ENCODE results near the gene RAI1.

GRCh38 chr17:17808706-17809432 is 127.6 kb downstream of the RAI1 start:
- TF ChIP-seq CTCF (IDR thresholded peaks at IDR 0.05) (no peak), POLR2A (IDR thresholded peaks at IDR 0.05) (no peak)

Data from adrenal gland (tissue), 5 donors.